ENCODE measurements around the gene POU6F2.

DNA sequence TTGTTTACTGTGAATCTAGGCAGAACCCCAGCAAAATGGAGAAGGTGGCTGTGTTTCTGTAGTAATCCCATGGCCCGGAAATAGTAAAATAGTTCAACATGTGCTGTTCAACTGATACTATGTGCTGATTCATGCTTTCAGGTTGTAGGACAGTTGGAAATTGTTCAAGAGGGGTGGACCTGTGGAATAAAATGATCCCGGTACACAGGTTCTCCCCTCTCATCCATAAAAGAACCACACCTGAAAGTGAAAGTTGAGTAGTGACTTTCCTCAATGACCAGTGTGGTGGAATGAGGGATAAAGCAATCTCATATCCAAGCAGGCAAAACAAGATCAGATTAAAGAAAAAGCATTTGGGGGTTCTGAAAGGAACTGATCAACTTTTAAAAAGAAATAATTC, 177.1 kb downstream of the POU6F2 start:
- TF ChIP-seq, protein P1, sequence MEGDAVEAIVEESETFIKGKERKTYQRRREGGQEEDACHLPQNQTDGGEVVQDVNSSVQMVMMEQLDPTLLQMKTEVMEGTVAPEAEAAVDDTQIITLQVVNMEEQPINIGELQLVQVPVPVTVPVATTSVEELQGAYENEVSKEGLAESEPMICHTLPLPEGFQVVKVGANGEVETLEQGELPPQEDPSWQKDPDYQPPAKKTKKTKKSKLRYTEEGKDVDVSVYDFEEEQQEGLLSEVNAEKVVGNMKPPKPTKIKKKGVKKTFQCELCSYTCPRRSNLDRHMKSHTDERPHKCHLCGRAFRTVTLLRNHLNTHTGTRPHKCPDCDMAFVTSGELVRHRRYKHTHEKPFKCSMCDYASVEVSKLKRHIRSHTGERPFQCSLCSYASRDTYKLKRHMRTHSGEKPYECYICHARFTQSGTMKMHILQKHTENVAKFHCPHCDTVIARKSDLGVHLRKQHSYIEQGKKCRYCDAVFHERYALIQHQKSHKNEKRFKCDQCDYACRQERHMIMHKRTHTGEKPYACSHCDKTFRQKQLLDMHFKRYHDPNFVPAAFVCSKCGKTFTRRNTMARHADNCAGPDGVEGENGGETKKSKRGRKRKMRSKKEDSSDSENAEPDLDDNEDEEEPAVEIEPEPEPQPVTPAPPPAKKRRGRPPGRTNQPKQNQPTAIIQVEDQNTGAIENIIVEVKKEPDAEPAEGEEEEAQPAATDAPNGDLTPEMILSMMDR (IDR thresholded peaks at IDR 0.05), result no peak
- no peak for TF ChIP-seq ZFX (IDR thresholded peaks at IDR 0.05; ENCODE audit: borderline replicate concordance)

Measured in 22Rv1 (cell line).